Peyer's patch (tissue), 4 donors: Measurements from ENCODE around the gene BPIFB1.

Experiments
- CTCF ChIP-seq, 6 experiments: fragments of 450-650 bp in 4 of 6; fragments of 200-600 bp in 2 of 6; sonication (generic) in 1 of 6; IDR thresholded peaks; one replicate each; pipeline ENCODE4 v1.5.1; 2017 to 2019; ENCODE audit warnings: antibody characterized with exemption in 6 of 6, mild to moderate bottlenecking in 3 of 6, moderate library complexity in 1 of 6
- POLR2A ChIP-seq, 2 donors: fragments of 450-650 bp; IDR thresholded peaks; one replicate each; pipeline ENCODE4 v1.5.1; 2017; ENCODE audit warnings: antibody characterized with exemption in 2 of 2, mild to moderate bottlenecking in 2 of 2, moderate library complexity in 2 of 2

- TF ChIP-seq POLR2A (IDR thresholded peaks at IDR 0.05) (no peak), CTCF (IDR thresholded peaks at IDR 0.05) (no peak)
These were observed 29.0 kb downstream of the BPIFB1 start for GRCh38 chr20:33311996-33312395.
